Activated CD4-positive, alpha-beta memory T cell treated with anti-CD3 and anti-CD28 coated beads, Interleukin-2, amount 10 ng/mL, durations not matched to agents 7 days and 5 days (primary cell): ENCODE measurements around the gene OR1I1. TPM values are rescaled to one million over a fixed set of nuclear protein-coding genes. Genes with fewer than 3 reads are reported as not detected.

Experiments used
- CTCF ChIA-PET: fragments of 350-600 bp; sonication (Branson Sonifier 250); formaldehyde crosslinking; loops from one replicate; lab custom pipeline; 2021; ENCODE audit warnings: antibody characterized with exemption, inconsistent platforms; lab: Charles Lee
- POLR2A ChIA-PET: fragments of 350-600 bp; sonication (Branson Sonifier 250); formaldehyde crosslinking; loops from one replicate; lab custom pipeline; 2021; ENCODE audit warnings: antibody characterized with exemption; lab: Charles Lee
- DNase-seq: peaks from one replicate; pipeline ENCODE4 v3.0.0-alpha.2; 2020
- H3K27ac Mint-ChIP-seq: one replicate; pipeline ENCODE4 v1.8.0; 2021; ENCODE audit warnings: mild to moderate bottlenecking, mixed read lengths
- H3K27me3 Mint-ChIP-seq: one replicate; pipeline ENCODE4 v1.8.0; 2021; ENCODE audit warnings: mixed read lengths
- H3K36me3 Mint-ChIP-seq: one replicate; pipeline ENCODE4 v1.8.0; 2021; ENCODE audit warnings: low read depth, mixed read lengths
- H3K4me1 Mint-ChIP-seq: one replicate; pipeline ENCODE4 v1.8.0; 2021; ENCODE audit warnings: mixed read lengths
- H3K4me3 Mint-ChIP-seq: one replicate; pipeline ENCODE4 v1.8.0; 2021; ENCODE audit warnings: mild to moderate bottlenecking, mixed read lengths
- H3K9me3 Mint-ChIP-seq: one replicate; pipeline ENCODE4 v1.8.0; 2021; ENCODE audit warnings: mixed read lengths
- total RNA-seq, 2 experiments: library from RNA; stranded (reverse); gene quantifications; one replicate each; pipeline ENCODE4 v1.2.3, GENCODE V29; 2021

The OR1I1 gene
- total RNA-seq, 2 experiments from 2014 or later, result not detected

GRCh38 chr19:15114153-15114540 is 32.1 kb downstream of the OR1I1 start:
- ChIA-PET CTCF (no interaction called here), POLR2A (interaction anchor here (1.0 kb wide), 1 partner anchor 9 kb away, joined by 3 read pairs; no protein-coding TSS in a partner anchor)
- no peak overlapping the region for H3K27ac Mint-ChIP-seq
- no peak overlapping the region for H3K4me3 Mint-ChIP-seq
- H3K27me3 Mint-ChIP-seq, result no peaks in the 10 kb centered on the region
- DNase-seq, result no peak
- H3K4me1 Mint-ChIP-seq, result no peaks in the 10 kb centered on the region
- H3K9me3 Mint-ChIP-seq, result no peaks in the 10 kb centered on the region
- H3K36me3 Mint-ChIP-seq, result peaks cover 27% of the 10 kb centered on the region

GRCh38 chr19:15115080-15115479 is 33.1 kb downstream of the OR1I1 start:
- no peaks in the 10 kb centered on the region for H3K27me3 Mint-ChIP-seq
- peaks cover 35% of the 10 kb centered on the region for H3K36me3 Mint-ChIP-seq
- CTCF ChIA-PET, result no interaction called here

GRCh38 chr19:15115762-15116615 is 34.0 kb downstream of the OR1I1 start:
- CTCF ChIA-PET, result no interaction called here
- peaks cover 42% of the 10 kb centered on the region for H3K36me3 Mint-ChIP-seq
- H3K4me1 Mint-ChIP-seq, result no peaks in the 10 kb centered on the region
- no peaks in the 10 kb centered on the region for H3K27me3 Mint-ChIP-seq
- no peaks in the 10 kb centered on the region for H3K9me3 Mint-ChIP-seq
- POLR2A ChIA-PET, result interaction anchor here (1.0 kb wide), 1 partner anchor 10 kb away, joined by 4 read pairs; a partner anchor contains a TSS
- no peak overlapping the region for H3K27ac Mint-ChIP-seq
- H3K4me3 Mint-ChIP-seq, result no peak overlapping the region
- DNase-seq, result no peak

More at GRCh38 chr19:15115080-15115479, 33.1 kb downstream of the OR1I1 start:
- Mint-ChIP-seq H3K27ac (no peak overlapping the region), H3K4me1 (no peaks in the 10 kb centered on the region), H3K4me3 (no peak overlapping the region), H3K9me3 (no peaks in the 10 kb centered on the region)
- no peak for DNase-seq
- POLR2A ChIA-PET, result no interaction called here

- no peaks in the 10 kb centered on the region for H3K4me1 Mint-ChIP-seq
- POLR2A ChIA-PET, result interaction anchor here (1.0 kb wide), 1 partner anchor 9 kb away, joined by 4 read pairs; a partner anchor contains a TSS
- no peaks in the 10 kb centered on the region for H3K27me3 Mint-ChIP-seq
- peaks cover 49% of the 10 kb centered on the region for H3K36me3 Mint-ChIP-seq
- CTCF ChIA-PET, result no interaction called here
- H3K27ac Mint-ChIP-seq, result no peak overlapping the region
- no peak for DNase-seq
- no peaks in the 10 kb centered on the region for H3K9me3 Mint-ChIP-seq
- no peak overlapping the region for H3K4me3 Mint-ChIP-seq
These were observed 34.8 kb downstream of the OR1I1 start for GRCh38 chr19:15116856-15117255.

- Mint-ChIP-seq H3K36me3 (peaks cover 52% of the 10 kb centered on the region), H3K9me3 (no peaks in the 10 kb centered on the region), H3K4me1 (peaks cover 3% of the 10 kb centered on the region), H3K27me3 (no peaks in the 10 kb centered on the region), H3K27ac (no peak overlapping the region), H3K4me3 (no peak overlapping the region)
- no peak for DNase-seq
- CTCF ChIA-PET, result no interaction called here
- POLR2A ChIA-PET, result no interaction called here
These were observed 36.2 kb downstream of the OR1I1 start for GRCh38 chr19:15118248-15118647.

- H3K4me3 Mint-ChIP-seq, result no peak overlapping the region
- H3K27ac Mint-ChIP-seq, result no peak overlapping the region
- CTCF ChIA-PET, result no interaction called here
- no peak for DNase-seq
- H3K27me3 Mint-ChIP-seq, result no peaks in the 10 kb centered on the region
- POLR2A ChIA-PET, result no interaction called here
- no peaks in the 10 kb centered on the region for H3K9me3 Mint-ChIP-seq
- H3K36me3 Mint-ChIP-seq, result peaks cover 52% of the 10 kb centered on the region
- peaks cover 6% of the 10 kb centered on the region for H3K4me1 Mint-ChIP-seq
These were observed 36.9 kb downstream of the OR1I1 start for GRCh38 chr19:15118789-15119494.

- CTCF ChIA-PET, result interaction anchor here (1.4 kb wide), 1 partner anchor 19 kb away, joined by 4 read pairs; no protein-coding TSS in a partner anchor
- Mint-ChIP-seq H3K27me3 (no peaks in the 10 kb centered on the region), H3K27ac (no peak overlapping the region), H3K4me1 (peaks cover 14% of the 10 kb centered on the region), H3K9me3 (no peaks in the 10 kb centered on the region), H3K4me3 (no peak overlapping the region), H3K36me3 (peaks cover 49% of the 10 kb centered on the region)
- no peak for DNase-seq
- POLR2A ChIA-PET, result no interaction called here
These were observed 38.4 kb downstream of the OR1I1 start for GRCh38 chr19:15120135-15121026.

- POLR2A ChIA-PET, result no interaction called here
- DNase-seq, result no peak
- Mint-ChIP-seq H3K4me3 (no peak overlapping the region), H3K4me1 (peaks cover 21% of the 10 kb centered on the region), H3K27me3 (no peaks in the 10 kb centered on the region), H3K9me3 (no peaks in the 10 kb centered on the region), H3K27ac (no peak overlapping the region), H3K36me3 (peaks cover 42% of the 10 kb centered on the region)
- CTCF ChIA-PET, result no interaction called here
These were observed 40.5 kb downstream of the OR1I1 start for GRCh38 chr19:15122331-15123030.

- CTCF ChIA-PET, result no interaction called here
- Mint-ChIP-seq H3K27ac (peak overlapping the region; percentile 96), H3K9me3 (no peaks in the 10 kb centered on the region), H3K4me1 (peaks cover 21% of the 10 kb centered on the region), H3K27me3 (no peaks in the 10 kb centered on the region), H3K4me3 (peak overlapping the region; percentile 85), H3K36me3 (peaks cover 34% of the 10 kb centered on the region)
- DNase-seq, result no peak
- POLR2A ChIA-PET, result interaction anchor here (0.9 to 3.3 kb wide), 2 partner anchors 9 to 255 kb away, joined by 3 to 15 read pairs; partner anchors contain the start of gene AKAP8
These were observed 41.2 kb downstream of the OR1I1 start for GRCh38 chr19:15123031-15123890.

GRCh38 chr19:15123900-15124299 is 41.9 kb downstream of the OR1I1 start:
- peak overlapping the region; percentile 96 for H3K27ac Mint-ChIP-seq
- H3K36me3 Mint-ChIP-seq, result peaks cover 28% of the 10 kb centered on the region
- DNase-seq, result no peak
- no peaks in the 10 kb centered on the region for H3K27me3 Mint-ChIP-seq
- CTCF ChIA-PET, result interaction anchor here (1.1 to 1.6 kb wide), 3 partner anchors 19 to 32 kb away, joined by 3 to 6 read pairs (median 3); no protein-coding TSS in a partner anchor
- peak overlapping the region; percentile 85 for H3K4me3 Mint-ChIP-seq
- peaks cover 21% of the 10 kb centered on the region for H3K4me1 Mint-ChIP-seq
- H3K9me3 Mint-ChIP-seq, result no peaks in the 10 kb centered on the region
- POLR2A ChIA-PET, result interaction anchor here (0.9 to 3.3 kb wide), 4 partner anchors 9 to 255 kb away, joined by 3 to 15 read pairs (median 4); partner anchors contain the start of gene AKAP8

- no peak for DNase-seq
- peaks cover 24% of the 10 kb centered on the region for H3K4me1 Mint-ChIP-seq
These were observed 42.7 kb downstream of the OR1I1 start for GRCh38 chr19:15124572-15125231.

More at GRCh38 chr19:15124572-15125231, 42.7 kb downstream of the OR1I1 start:
- Mint-ChIP-seq H3K27me3 (peaks cover 3% of the 10 kb centered on the region), H3K36me3 (peaks cover 21% of the 10 kb centered on the region), H3K9me3 (no peaks in the 10 kb centered on the region), H3K4me3 (peak overlapping the region; percentile 85), H3K27ac (peak overlapping the region; percentile 96)
- CTCF ChIA-PET, result interaction anchor here (1.1 to 1.6 kb wide), 4 partner anchors 20 to 32 kb away, joined by 3 to 6 read pairs (median 4); no protein-coding TSS in a partner anchor
- POLR2A ChIA-PET, result interaction anchor here (0.5 to 3.3 kb wide), 8 partner anchors 8 to 712 kb away, joined by 3 to 15 read pairs (median 4); partner anchors contain the start of gene AKAP8
